HAP-1 (cell line): ENCODE results near the gene ACTN1.

Experiments
- DNase-seq, 2 experiments: peaks; one replicate each; pipeline ENCODE4 v3.0.0-alpha.2; 2016 to 2020; ENCODE audit warnings: low spot score in 2 of 2
- H3K27me3 ChIP-seq: fragments of 250-450 bp; sonication (Bioruptor Pico); 2 replicates; pipeline ENCODE4 v1.5.1; 2020; ENCODE audit warnings: low read depth, mild to moderate bottlenecking, moderate library complexity
- H3K36me3 ChIP-seq: fragments of 250-450 bp; sonication (Bioruptor Pico); replicated peaks from 2 replicates; pipeline ENCODE4 v1.5.1; 2020; ENCODE audit warnings: mild to moderate bottlenecking
- H3K4me1 ChIP-seq: fragments of 250-450 bp; sonication (Bioruptor Pico); 2 replicates; pipeline ENCODE4 v1.5.1; 2020; ENCODE audit warnings: mild to moderate bottlenecking
- H3K4me3 ChIP-seq: fragments of 250-450 bp; sonication (Bioruptor Pico); 2 replicates; pipeline ENCODE4 v1.5.1; 2020; ENCODE audit warnings: mild to moderate bottlenecking, moderate library complexity
- H3K9me3 ChIP-seq: fragments of 250-450 bp; sonication (Bioruptor Pico); 2 replicates; pipeline ENCODE4 v1.5.1; 2020; ENCODE audit warnings: mild to moderate bottlenecking, moderate library complexity
- in situ Hi-C: fragments of 300-500 bp; cut with MboI; formaldehyde crosslinking; loops from 3 replicates; pipeline ENCODE4 v1.14.3; 2020; ENCODE audit warnings: low sequenced_read_pairs, inconsistent platforms, mixed read lengths

Gene ACTN1

GRCh38 chr14:68926236-68926635, 52.9 kb downstream of the ACTN1 start:
- Histone ChIP-seq H3K9me3 (peaks cover 8% of the 10 kb centered on the region; the same call in 1 of the 2 replicates), H3K36me3 (peaks cover 8% of the 10 kb centered on the region), H3K4me1 (no peaks in the 10 kb centered on the region; the same call in 1 of the 2 replicates), H3K27me3 (no peaks in the 10 kb centered on the region), H3K4me3 (no peak overlapping the region)
- DNase-seq: no peak
- in situ Hi-C loops: no loop called here

- in situ Hi-C loops: no loop called here
- Histone ChIP-seq H3K27me3 (no peaks in the 10 kb centered on the region), H3K36me3 (peaks cover 13% of the 10 kb centered on the region), H3K4me3 (no peak overlapping the region), H3K9me3 (peaks cover 8% of the 10 kb centered on the region; the same call in 1 of the 2 replicates), H3K4me1 (no peaks in the 10 kb centered on the region; the same call in 1 of the 2 replicates)
- DNase-seq: no peak
Observed at GRCh38 chr14:68925373-68925772, 53.7 kb downstream of the ACTN1 start.

GRCh38 chr14:68924186-68925158, 54.6 kb downstream of the ACTN1 start:
- Histone ChIP-seq H3K27me3 (no peaks in the 10 kb centered on the region), H3K4me3 (no peak overlapping the region), H3K9me3 (peaks cover 8% of the 10 kb centered on the region; the same call in 1 of the 2 replicates), H3K4me1 (no peaks in the 10 kb centered on the region; the same call in 1 of the 2 replicates), H3K36me3 (peaks cover 20% of the 10 kb centered on the region)
- peak in 1 of 2 experiments; percentile 50 for DNase-seq
- in situ Hi-C loops: no loop called here

- in situ Hi-C loops: no loop called here
- no peaks in the 10 kb centered on the region for H3K27me3 ChIP-seq
- H3K36me3 ChIP-seq: peaks cover 26% of the 10 kb centered on the region
- H3K4me1 ChIP-seq: no peaks in the 10 kb centered on the region; the same call in 1 of the 2 replicates
- DNase-seq: no peak
- H3K4me3 ChIP-seq: no peak overlapping the region
- H3K9me3 ChIP-seq: peaks cover 8% of the 10 kb centered on the region; the same call in 1 of the 2 replicates
Observed at GRCh38 chr14:68922886-68923285, 56.2 kb downstream of the ACTN1 start.

GRCh38 chr14:68922201-68922621, 56.9 kb downstream of the ACTN1 start:
- no peak for DNase-seq
- in situ Hi-C loops: no loop called here
- Histone ChIP-seq H3K9me3 (peaks cover 8% of the 10 kb centered on the region; the same call in 1 of the 2 replicates), H3K4me1 (no peaks in the 10 kb centered on the region; the same call in 1 of the 2 replicates), H3K36me3 (peaks cover 30% of the 10 kb centered on the region), H3K4me3 (no peak overlapping the region), H3K27me3 (no peaks in the 10 kb centered on the region)

- H3K36me3 ChIP-seq: peaks cover 30% of the 10 kb centered on the region
- no peak overlapping the region for H3K4me3 ChIP-seq
- in situ Hi-C loops: no loop called here
- no peaks in the 10 kb centered on the region; the same call in 1 of the 2 replicates for H3K4me1 ChIP-seq
- H3K9me3 ChIP-seq: peaks cover 8% of the 10 kb centered on the region; the same call in 1 of the 2 replicates
- no peak for DNase-seq
- H3K27me3 ChIP-seq: no peaks in the 10 kb centered on the region
Observed at GRCh38 chr14:68921666-68922065, 57.4 kb downstream of the ACTN1 start.

- peaks cover 30% of the 10 kb centered on the region for H3K36me3 ChIP-seq
Observed at GRCh38 chr14:68921049-68921448, 58.1 kb downstream of the ACTN1 start.

GRCh38 chr14:68919129-68919927, 59.8 kb downstream of the ACTN1 start:
- H3K36me3 ChIP-seq: peaks cover 31% of the 10 kb centered on the region
- H3K4me1 ChIP-seq: no peaks in the 10 kb centered on the region; the same call in 1 of the 2 replicates
- H3K27me3 ChIP-seq: no peaks in the 10 kb centered on the region
- H3K4me3 ChIP-seq: no peak overlapping the region
- in situ Hi-C loops: no loop called here
- DNase-seq: no peak
- no peaks in the 10 kb centered on the region for H3K9me3 ChIP-seq

More at GRCh38 chr14:68921049-68921448, 58.1 kb downstream of the ACTN1 start:
- Histone ChIP-seq H3K27me3 (no peaks in the 10 kb centered on the region), H3K4me3 (no peak overlapping the region), H3K9me3 (peaks cover 5% of the 10 kb centered on the region; the same call in 1 of the 2 replicates), H3K4me1 (no peaks in the 10 kb centered on the region; the same call in 1 of the 2 replicates)
- in situ Hi-C loops: no loop called here
- DNase-seq: no peak

GRCh38 chr14:68918612-68919011, 60.5 kb downstream of the ACTN1 start:
- DNase-seq: no peak
- Histone ChIP-seq H3K4me1 (no peaks in the 10 kb centered on the region), H3K4me3 (no peak overlapping the region), H3K9me3 (no peaks in the 10 kb centered on the region), H3K27me3 (no peaks in the 10 kb centered on the region), H3K36me3 (peaks cover 28% of the 10 kb centered on the region)
- in situ Hi-C loops: no loop called here

- DNase-seq: no peak
- H3K4me3 ChIP-seq: no peak overlapping the region
- H3K27me3 ChIP-seq: no peaks in the 10 kb centered on the region
- H3K9me3 ChIP-seq: no peaks in the 10 kb centered on the region
- H3K4me1 ChIP-seq: no peaks in the 10 kb centered on the region
- peaks cover 26% of the 10 kb centered on the region for H3K36me3 ChIP-seq
- in situ Hi-C loops: no loop called here
Observed at GRCh38 chr14:68916358-68916941, 62.7 kb downstream of the ACTN1 start.

GRCh38 chr14:68913516-68913915, 65.6 kb downstream of the ACTN1 start:
- Histone ChIP-seq H3K9me3 (no peaks in the 10 kb centered on the region), H3K4me3 (no peak overlapping the region), H3K4me1 (no peaks in the 10 kb centered on the region), H3K27me3 (no peaks in the 10 kb centered on the region), H3K36me3 (peaks cover 33% of the 10 kb centered on the region)
- in situ Hi-C loops: loop anchor here (5.0 kb wide), 1 partner anchor 179 kb away; no protein-coding TSS in a partner anchor
- no peak for DNase-seq

- in situ Hi-C loops: loop anchor here (5.0 kb wide), 1 partner anchor 181 kb away; no protein-coding TSS in a partner anchor
- Histone ChIP-seq H3K27me3 (no peaks in the 10 kb centered on the region), H3K9me3 (no peaks in the 10 kb centered on the region), H3K4me3 (no peak overlapping the region), H3K36me3 (peaks cover 28% of the 10 kb centered on the region), H3K4me1 (no peaks in the 10 kb centered on the region)
- peak; percentile 77 to 88 for DNase-seq
Observed at GRCh38 chr14:68911594-68912227, 67.4 kb downstream of the ACTN1 start.

- Histone ChIP-seq H3K4me3 (no peak overlapping the region), H3K4me1 (no peaks in the 10 kb centered on the region), H3K27me3 (no peaks in the 10 kb centered on the region), H3K36me3 (peaks cover 28% of the 10 kb centered on the region), H3K9me3 (no peaks in the 10 kb centered on the region)
- in situ Hi-C loops: loop anchor here (5.0 kb wide), 1 partner anchor 182 kb away; no protein-coding TSS in a partner anchor
- no peak for DNase-seq
Observed at GRCh38 chr14:68910540-68910939, 68.6 kb downstream of the ACTN1 start.
